OCI-LY1 (cell line): ENCODE measurements around the gene NTMT2.

Experiments used
- EZH2 ChIP-seq: fragments of 200-600 bp; sonication (generic), shearing (Covaris generic); IDR thresholded peaks from 2 replicates; pipeline ENCODE4 v1.8.0; 2017; ENCODE audit warnings: borderline replicate concordance, mixed run types, mild to moderate bottlenecking, antibody characterized with exemption, low read length, moderate library complexity, mixed read lengths
- TF ChIP-seq, protein P1 (sequence below): fragments of 200-600 bp; sonication (generic), shearing (Covaris generic); IDR thresholded peaks from 2 replicates; pipeline ENCODE4 v1.5.1; 2017; ENCODE audit warnings: mild to moderate bottlenecking, antibody characterized with exemption, low read length, moderate library complexity, mixed read lengths

DNA sequence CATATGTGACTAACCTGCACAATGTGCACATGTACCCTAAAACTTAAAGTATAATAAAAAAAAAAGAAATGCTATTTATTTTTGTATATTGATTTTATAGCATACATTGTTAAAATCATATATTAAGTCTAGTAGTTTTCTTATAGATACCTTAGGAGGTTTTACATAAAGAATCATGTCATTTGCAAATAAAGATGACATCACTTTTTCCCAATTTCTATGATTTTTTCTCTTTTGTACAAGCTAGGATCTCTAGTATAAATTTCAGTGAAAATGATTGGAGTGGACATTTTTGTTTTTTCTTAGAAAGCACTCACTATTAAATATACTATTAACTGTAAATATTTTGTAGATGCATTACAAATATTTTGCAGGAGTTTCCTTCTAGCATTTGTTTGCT is 20.5 kb upstream of the NTMT2 start:
- TF ChIP-seq, protein P1, sequence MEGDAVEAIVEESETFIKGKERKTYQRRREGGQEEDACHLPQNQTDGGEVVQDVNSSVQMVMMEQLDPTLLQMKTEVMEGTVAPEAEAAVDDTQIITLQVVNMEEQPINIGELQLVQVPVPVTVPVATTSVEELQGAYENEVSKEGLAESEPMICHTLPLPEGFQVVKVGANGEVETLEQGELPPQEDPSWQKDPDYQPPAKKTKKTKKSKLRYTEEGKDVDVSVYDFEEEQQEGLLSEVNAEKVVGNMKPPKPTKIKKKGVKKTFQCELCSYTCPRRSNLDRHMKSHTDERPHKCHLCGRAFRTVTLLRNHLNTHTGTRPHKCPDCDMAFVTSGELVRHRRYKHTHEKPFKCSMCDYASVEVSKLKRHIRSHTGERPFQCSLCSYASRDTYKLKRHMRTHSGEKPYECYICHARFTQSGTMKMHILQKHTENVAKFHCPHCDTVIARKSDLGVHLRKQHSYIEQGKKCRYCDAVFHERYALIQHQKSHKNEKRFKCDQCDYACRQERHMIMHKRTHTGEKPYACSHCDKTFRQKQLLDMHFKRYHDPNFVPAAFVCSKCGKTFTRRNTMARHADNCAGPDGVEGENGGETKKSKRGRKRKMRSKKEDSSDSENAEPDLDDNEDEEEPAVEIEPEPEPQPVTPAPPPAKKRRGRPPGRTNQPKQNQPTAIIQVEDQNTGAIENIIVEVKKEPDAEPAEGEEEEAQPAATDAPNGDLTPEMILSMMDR, result no peak
- TF ChIP-seq EZH2, result no peak
